Endothelial cell of umbilical vein (primary cell): ENCODE data around the gene IL3RA. TPM values are rescaled to one million over a fixed set of nuclear protein-coding genes. Genes with fewer than 3 reads are reported as not detected.
A peak's percentile ranks its signal among the peaks of the same experiment; 100 is the strongest.

Source experiments
- BruUV-seq: library from RNA; stranded (reverse); fragments of 400-500 nt; replicated peaks from 2 replicates; lab custom pipeline; 2021; lab: Mats Ljungman, UMichigan
- CTCF ChIA-PET: fragments of 300-600, 350-600 bp; sonication (Branson Sonifier 250); formaldehyde crosslinking; loops from one replicate; lab custom pipeline; 2021; ENCODE audit warnings: antibody characterized with exemption, inconsistent platforms; lab: Charles Lee
- POLR2A ChIA-PET: fragments of 300-600, 350-600 bp; sonication (Branson Sonifier 250); formaldehyde crosslinking; loops from one replicate; lab custom pipeline; 2021; ENCODE audit warnings: antibody characterized with exemption, inconsistent platforms; lab: Charles Lee
- DNase-seq: peaks from one replicate; pipeline ENCODE4 v3.0.0-alpha.2; 2011; ENCODE audit warnings: low read depth, low spot score
- FAIRE-seq: peaks from 2 replicates; lab custom pipeline; 2011; peaks lifted over from hg19 to GRCh38; lab: Jason Lieb, UNC
- H2AFZ ChIP-seq: 2 replicates; pipeline ENCODE4 v1.6.0; 2012; ENCODE audit warnings: low read depth, low read length, control low read depth, inconsistent platforms
- H3K27ac ChIP-seq: 2 replicates; pipeline ENCODE4 v1.5.1; 2011; ENCODE audit warnings: low read depth, mild to moderate bottlenecking, control low read depth, low read length, moderate library complexity; ENCODE audit not compliant: insufficient read depth
- H3K27me3 ChIP-seq, 2 experiments: 2 replicates each; pipeline versions ENCODE4 v1.6.0 to v1.6.1; 2011; ENCODE audit warnings: low read length in 2 of 2, mixed read lengths in 1 of 2; ENCODE audit not compliant: control insufficient read depth in 2 of 2, insufficient read depth in 2 of 2
- H3K36me3 ChIP-seq, 2 experiments: 2 replicates in 1 of 2; 3 replicates in 1 of 2; pipeline ENCODE4 v1.5.1; 2011; ENCODE audit warnings: low read length in 2 of 2, mild to moderate bottlenecking in 1 of 2, moderate library complexity in 1 of 2; ENCODE audit not compliant: control insufficient read depth in 2 of 2, insufficient read depth in 2 of 2; ENCODE audit errors: extremely low read depth in 1 of 2
- H3K4me1 ChIP-seq: 3 replicates; pipeline ENCODE4 v1.5.1; 2011; ENCODE audit warnings: mild to moderate bottlenecking, low read length; ENCODE audit not compliant: control insufficient read depth, insufficient read depth; ENCODE audit errors: extremely low read depth
- H3K4me2 ChIP-seq: 2 replicates; pipeline ENCODE4 v1.6.1; 2011; ENCODE audit warnings: low read length, control low read depth, mixed read lengths; ENCODE audit not compliant: insufficient read depth
- H3K4me3 ChIP-seq, 3 experiments: fragments of 200-600 bp in 1 of 3; sonication (generic), shearing (Covaris generic) in 1 of 3; replicated peaks in 1 of 3; 2 replicates each; pipeline ENCODE4 v1.5.1; 2011 to 2016; ENCODE audit warnings: control low read depth in 3 of 3, low read length in 3 of 3, mild to moderate bottlenecking in 2 of 3, inconsistent platforms in 1 of 3, low read depth in 1 of 3, moderate library complexity in 1 of 3; ENCODE audit not compliant: insufficient read depth in 1 of 3
- H3K79me2 ChIP-seq: 2 replicates; pipeline ENCODE4 v1.6.0; 2012; ENCODE audit warnings: low read length, inconsistent platforms; ENCODE audit not compliant: control insufficient read depth, insufficient read depth
- H3K9ac ChIP-seq: replicated peaks from 2 replicates; pipeline ENCODE3; 2011; ENCODE audit warnings: low read length, control low read depth; ENCODE audit not compliant: insufficient read depth; ENCODE audit errors: extremely low read depth
- H3K9me1 ChIP-seq: replicated peaks from 3 replicates; pipeline ENCODE4 v1.6.0; 2011; ENCODE audit warnings: mild to moderate bottlenecking, low read length; ENCODE audit not compliant: control insufficient read depth, insufficient read depth; ENCODE audit errors: extremely low read depth
- H3K9me3 ChIP-seq: replicated peaks from 2 replicates; pipeline ENCODE4 v1.5.1; 2012; ENCODE audit warnings: low read length, inconsistent platforms; ENCODE audit not compliant: control insufficient read depth, insufficient read depth
- H4K20me1 ChIP-seq: replicated peaks from 2 replicates; pipeline ENCODE3; 2011; ENCODE audit warnings: mild to moderate bottlenecking, low read length; ENCODE audit not compliant: control insufficient read depth, insufficient read depth; ENCODE audit errors: extremely low read depth
- CTCF ChIP-seq, 2 donors: IDR thresholded peaks; 1 replicate in 1 of 2; 2 replicates in 1 of 2; pipeline ENCODE4 v1.5.1; 2011; ENCODE audit warnings: low read length in 2 of 2, mild to moderate bottlenecking in 2 of 2, moderate library complexity in 2 of 2, control low read depth in 1 of 2, inconsistent platforms in 1 of 2, low read depth in 1 of 2; ENCODE audit not compliant: insufficient read depth in 1 of 2; ENCODE audit errors: extremely low read depth in 1 of 2
- EZH2 ChIP-seq: IDR thresholded peaks from 2 replicates; pipeline ENCODE4 v1.6.1; 2012; ENCODE audit warnings: borderline replicate concordance, low read depth, mild to moderate bottlenecking, moderate library complexity, low read length, inconsistent platforms; ENCODE audit not compliant: severe bottlenecking
- FOS ChIP-seq: IDR thresholded peaks from 2 replicates; pipeline ENCODE4 v1.6.1; 2011; ENCODE audit warnings: mild to moderate bottlenecking, low read length, moderate library complexity, borderline replicate concordance; ENCODE audit not compliant: insufficient read depth
- GATA2 ChIP-seq: IDR thresholded peaks from 2 replicates; pipeline ENCODE4 v1.7.0; 2011; ENCODE audit warnings: low read depth, mild to moderate bottlenecking, moderate library complexity, mixed read lengths, low read length; ENCODE audit not compliant: insufficient read length, insufficient read depth
- JUN ChIP-seq: IDR thresholded peaks from 2 replicates; pipeline ENCODE4 v1.6.1; 2011; ENCODE audit warnings: borderline replicate concordance, low read depth; ENCODE audit not compliant: insufficient read length, insufficient read depth
- MAX ChIP-seq: IDR thresholded peaks from 2 replicates; pipeline ENCODE4 v1.6.1; 2011; ENCODE audit not compliant: insufficient read depth, insufficient read length
- MYC ChIP-seq: IDR thresholded peaks from one replicate; pipeline ENCODE4 v1.6.1; 2011; ENCODE audit warnings: mild to moderate bottlenecking, low read depth, low read length
- POLR2A ChIP-seq: IDR thresholded peaks from 2 replicates; pipeline ENCODE4 v1.6.1; 2012; ENCODE audit warnings: low read depth, mild to moderate bottlenecking, control low read depth, low read length
- POLR2AphosphoS5 ChIP-seq: IDR thresholded peaks from 2 replicates; pipeline ENCODE4 v1.6.1; 2012; ENCODE audit warnings: low read depth, mild to moderate bottlenecking, control low read depth, low read length, moderate library complexity; ENCODE audit not compliant: insufficient read depth
- dilution Hi-C: fragments of 300-500 bp; cut with MboI; formaldehyde crosslinking; loops from one replicate; pipeline ENCODE4 v1.15.0; 2019; ENCODE audit warnings: low sequenced_read_pairs; ENCODE audit not compliant: extremely low pct_ligation_motif_present
- intact Hi-C: fragments of 100-400 bp; cut with micrococcal nuclease; formaldehyde crosslinking; loops from one replicate; pipeline ENCODE4 v1.10.0; 2022
- polyA plus RNA-seq, 4 experiments: library from polyadenylated mRNA; depleted of rRNA in 3 of 4; stranded (reverse) in 3 of 4; unstranded in 1 of 4; fragments of >200 nt; gene quantifications; 2 replicates each; pipeline versions ENCODE4 v1.2.1 to v1.2.3, GENCODE V29; 2011 to 2012; ENCODE audit warnings: missing spikeins in 1 of 4
- total RNA-seq: library from RNA; stranded (reverse); gene quantifications from 2 replicates; pipeline ENCODE4 v1.2.3, GENCODE V29; 2021

IL3RA gene
- total and polyA plus RNA-seq, 2 donors (not counting 3 experiments of a cell fraction or from before 2014, with no cell fraction given): 28.9 to 35.1 TPM

DNA sequence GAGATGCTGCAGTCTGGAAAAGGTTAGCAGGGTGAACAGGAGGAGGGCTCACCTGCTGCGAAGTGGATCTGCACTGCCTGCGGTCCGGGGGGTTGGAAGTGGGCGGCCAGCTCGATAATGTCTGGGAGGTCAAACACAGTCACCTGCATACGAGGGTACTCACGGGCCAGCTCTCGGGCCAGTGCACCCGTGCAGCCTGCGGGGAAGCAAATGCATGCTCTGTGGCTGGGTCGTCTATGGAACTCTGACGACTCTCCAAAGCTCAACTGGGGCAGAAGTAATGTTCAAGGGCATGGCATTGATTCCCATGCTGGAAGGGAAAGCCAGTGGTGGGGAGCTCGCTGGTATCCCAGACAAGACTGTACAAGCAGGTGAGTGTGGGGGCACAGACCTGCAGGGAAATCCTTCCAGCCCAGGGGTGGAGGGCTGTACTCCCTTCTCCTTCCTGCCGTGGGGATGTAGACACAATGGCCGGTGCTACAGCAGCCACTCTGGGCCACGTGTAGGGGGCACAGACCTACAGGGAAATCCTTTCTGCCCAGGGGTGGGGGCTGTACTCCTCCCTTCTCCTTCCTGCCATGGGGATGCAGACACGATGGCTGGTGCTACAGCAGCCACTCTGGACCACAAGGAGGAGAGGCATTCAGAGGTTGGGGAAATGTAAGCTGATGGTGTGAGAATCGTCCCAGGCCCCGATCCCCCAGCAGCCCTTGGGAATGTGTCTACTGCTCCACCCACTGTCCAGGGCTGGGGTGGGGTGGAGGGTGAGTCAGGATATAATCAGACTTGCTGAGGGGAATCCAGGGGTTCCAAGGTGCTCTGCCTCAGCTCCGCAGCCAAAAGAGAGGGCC, 81.6 kb downstream of the IL3RA start:
- Histone ChIP-seq H3K36me3 (peaks cover 2 to 25% of the 10 kb centered on the region in 2 experiments), H3K27ac (no peak overlapping the region), H3K27me3 (no peaks in the 10 kb centered on the region), H3K9me3 (no peaks in the 10 kb centered on the region), H3K9ac (no peak overlapping the region), H4K20me1 (no peaks in the 10 kb centered on the region), H3K9me1 (no peaks in the 10 kb centered on the region), H3K4me3 (no peak overlapping the region), H3K4me2 (no peak overlapping the region), H2AFZ (no peak overlapping the region), H3K79me2 (no peaks in the 10 kb centered on the region), H3K4me1 (no peaks in the 10 kb centered on the region)
- no peak for FAIRE-seq
- dilution Hi-C loops (no loop called here), intact Hi-C loops (no loop called here)
- no peak for DNase-seq
- ChIA-PET CTCF (no interaction called here), POLR2A (no interaction called here)
- TF ChIP-seq CTCF (IDR thresholded peaks at IDR 0.05; ENCODE audit: extremely low read depth in 1 of 2, insufficient read depth in 1 of 2, low read depth in 1 of 2, low read length in 2 of 2): no peak
- no TSS peak for BruUV-seq

GRCh38 chrX:1418901-1419544, 82.4 kb downstream of the IL3RA start:
- H2AFZ ChIP-seq: no peak overlapping the region
- no peak for DNase-seq
- FAIRE-seq: no peak
- POLR2A ChIA-PET: no interaction called here
- CTCF ChIA-PET: no interaction called here
- no peaks in the 10 kb centered on the region for H3K9me3 ChIP-seq
- TF ChIP-seq CTCF (IDR thresholded peaks at IDR 0.05; ENCODE audit: extremely low read depth in 1 of 2, insufficient read depth in 1 of 2, low read depth in 1 of 2, low read length in 2 of 2) (no peak), MAX (no peak), EZH2 (no peak), JUN (no peak), POLR2A (peak; percentile 33), MYC (no peak), FOS (no peak), POLR2AphosphoS5 (no peak), GATA2 (no peak)
- BruUV-seq: no TSS peak
- H3K4me3 ChIP-seq: no peak overlapping the region
- H3K4me1 ChIP-seq: no peaks in the 10 kb centered on the region
- H3K4me2 ChIP-seq: no peak overlapping the region
- no peak overlapping the region for H3K9ac ChIP-seq
- H4K20me1 ChIP-seq: no peaks in the 10 kb centered on the region
- dilution Hi-C loops: no loop called here
- no peaks in the 10 kb centered on the region for H3K9me1 ChIP-seq
- H3K79me2 ChIP-seq: no peaks in the 10 kb centered on the region
- intact Hi-C loops: no loop called here
- no peaks in the 10 kb centered on the region for H3K27me3 ChIP-seq
- no peak overlapping the region for H3K27ac ChIP-seq
- H3K36me3 ChIP-seq: peaks cover 2 to 24% of the 10 kb centered on the region in 2 experiments
